Skeletal muscle tissue (tissue), 4 donors: Measurements from ENCODE around the gene SPOCK2. TPM values are rescaled to one million over a fixed set of nuclear protein-coding genes. Genes with fewer than 3 reads are reported as not detected.

ENCODE experiments used
- H3K27ac ChIP-seq: one replicate; pipeline ENCODE4 v1.7.0; 2013; ENCODE audit warnings: mild to moderate bottlenecking, low read depth, low read length, inconsistent platforms
- H3K27me3 ChIP-seq, 3 donors: one replicate each; pipeline ENCODE4 v1.7.0; 2013; ENCODE audit warnings: low read length in 3 of 3; ENCODE audit not compliant: control insufficient read depth in 3 of 3, insufficient read depth in 3 of 3
- H3K36me3 ChIP-seq, 3 donors: one replicate each; pipeline ENCODE4 v1.7.0; 2013; ENCODE audit warnings: low read length in 3 of 3; ENCODE audit not compliant: control insufficient read depth in 3 of 3, insufficient read depth in 3 of 3
- H3K4me1 ChIP-seq, 3 donors: one replicate each; pipeline ENCODE4 v1.7.0; 2013; ENCODE audit warnings: low read length in 3 of 3, mild to moderate bottlenecking in 3 of 3; ENCODE audit not compliant: control insufficient read depth in 3 of 3, insufficient read depth in 3 of 3
- H3K4me3 ChIP-seq, 3 donors: one replicate each; pipeline ENCODE4 v1.7.0; 2013; ENCODE audit warnings: low read length in 3 of 3
- H3K9ac ChIP-seq, 3 donors: one replicate each; pipeline ENCODE4 v1.7.0; 2013; ENCODE audit warnings: low read length in 3 of 3, mild to moderate bottlenecking in 3 of 3, moderate library complexity in 2 of 3, low read depth in 1 of 3
- H3K9me3 ChIP-seq, 3 donors: one replicate each; pipeline ENCODE4 v1.7.0; 2013; ENCODE audit warnings: low read length in 3 of 3; ENCODE audit not compliant: control insufficient read depth in 3 of 3
- total RNA-seq: library from RNA; depleted of rRNA; stranded (reverse); fragments of >200 nt; gene quantifications from one replicate; pipeline ENCODE4 v1.2.3, GENCODE V29; 2014
- donor health status: Osteomylitis.

The SPOCK2 gene
- total RNA-seq, 1 donor from 2014 or later, result 2.6 TPM

DNA sequence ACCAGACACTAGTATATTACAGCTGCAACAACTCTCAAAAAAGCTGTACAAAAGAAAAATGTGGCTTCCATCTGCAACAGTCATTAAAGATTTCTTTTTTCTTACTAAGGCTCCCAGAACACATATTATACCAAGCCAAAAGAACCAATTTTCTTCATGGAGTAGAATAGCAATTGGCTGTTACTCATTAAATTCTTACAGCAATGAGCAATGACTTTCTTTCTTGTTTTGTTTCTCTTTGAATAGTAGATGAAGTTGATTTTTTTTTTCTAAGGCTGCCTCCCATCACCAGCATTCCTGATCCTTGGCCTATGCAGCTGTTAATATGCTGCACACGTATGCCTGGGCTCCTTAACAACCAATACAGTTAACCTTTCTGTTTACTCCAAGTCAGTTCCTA is 36.6 kb upstream of the SPOCK2 start:
- no peaks in the 10 kb centered on the region for H3K9me3 ChIP-seq
- peaks cover 4 to 7% (median 4%) of the 10 kb centered on the region in 3 donors for H3K36me3 ChIP-seq
- no peaks in the 10 kb centered on the region for H3K4me1 ChIP-seq
- H3K9ac ChIP-seq, result no peak overlapping the region
- H3K27ac ChIP-seq, result no peak overlapping the region
- H3K4me3 ChIP-seq, result no peak overlapping the region
- H3K27me3 ChIP-seq, result no peaks in the 10 kb centered on the region

DNA sequence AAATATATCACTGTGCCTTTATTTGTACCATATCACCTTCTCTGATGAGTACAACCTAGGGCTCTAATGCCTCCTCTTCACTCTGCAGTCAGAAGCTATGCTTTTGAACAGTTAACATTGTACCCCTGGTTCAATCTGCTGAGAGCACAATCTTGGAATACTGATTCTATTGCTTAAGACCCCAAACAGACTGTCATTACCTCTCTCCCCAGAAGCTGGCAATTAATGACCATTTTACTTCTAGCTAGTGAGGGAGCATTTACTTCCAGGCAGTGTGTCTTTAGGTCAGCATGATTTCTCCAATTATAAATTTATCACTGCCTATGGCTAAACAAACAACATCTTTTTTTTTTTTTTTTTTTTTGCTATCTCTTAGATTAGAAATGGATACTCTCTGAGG is 36.0 kb upstream of the SPOCK2 start:
- no peak overlapping the region for H3K27ac ChIP-seq
- H3K9ac ChIP-seq, result no peak overlapping the region
- no peaks in the 10 kb centered on the region for H3K4me1 ChIP-seq
- peaks cover 4 to 7% (median 4%) of the 10 kb centered on the region in 3 donors for H3K36me3 ChIP-seq
- H3K4me3 ChIP-seq, result no peak overlapping the region
- no peaks in the 10 kb centered on the region for H3K27me3 ChIP-seq
- H3K9me3 ChIP-seq, result no peaks in the 10 kb centered on the region

DNA sequence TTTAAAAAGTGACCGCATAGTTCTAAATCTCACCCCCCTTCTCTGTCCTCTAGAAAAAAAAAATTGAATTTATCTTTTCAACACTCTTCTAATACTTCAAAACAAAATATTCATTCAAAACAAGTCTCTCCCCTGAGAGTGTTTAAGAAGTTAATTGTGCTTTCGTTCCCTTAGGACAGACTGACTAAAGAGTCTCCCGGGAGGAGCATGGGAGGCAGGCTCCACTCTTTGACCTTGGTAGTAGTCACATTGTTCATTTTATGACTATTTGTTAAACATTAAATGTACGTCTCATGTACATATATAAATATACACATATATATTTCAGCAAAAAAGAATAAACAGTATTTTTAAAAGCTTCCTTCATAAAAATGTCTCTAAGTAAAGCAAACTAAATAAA is 35.3 kb upstream of the SPOCK2 start:
- H3K9me3 ChIP-seq, result no peaks in the 10 kb centered on the region
- H3K27ac ChIP-seq, result no peak overlapping the region
- H3K36me3 ChIP-seq, result peaks cover 4 to 12% (median 4%) of the 10 kb centered on the region in 3 donors
- no peaks in the 10 kb centered on the region for H3K27me3 ChIP-seq
- no peak overlapping the region for H3K9ac ChIP-seq
- no peaks in the 10 kb centered on the region for H3K4me1 ChIP-seq
- no peak overlapping the region for H3K4me3 ChIP-seq

DNA sequence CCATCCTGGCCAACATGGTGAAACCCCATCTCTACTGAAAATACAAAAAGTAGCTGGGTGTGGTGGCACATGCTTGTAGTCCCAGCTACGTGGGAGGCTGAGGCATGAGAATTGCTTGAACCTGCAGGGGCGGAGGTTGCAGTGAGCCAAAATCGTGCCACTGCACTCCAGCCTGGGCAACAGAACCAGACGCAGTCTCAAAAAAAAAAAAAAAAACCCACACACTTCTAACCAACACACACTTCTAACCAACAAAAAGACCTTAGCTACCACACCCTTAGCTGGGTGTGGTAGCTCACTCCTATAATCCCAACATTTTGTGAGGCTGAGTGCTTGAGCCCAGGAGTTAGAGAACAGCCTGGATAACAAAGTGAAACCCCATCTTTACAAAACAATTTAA is 33.9 kb upstream of the SPOCK2 start:
- Histone ChIP-seq H3K9ac (no peak overlapping the region), H3K27ac (no peak overlapping the region), H3K4me3 (no peak overlapping the region), H3K27me3 (no peaks in the 10 kb centered on the region), H3K4me1 (no peaks in the 10 kb centered on the region), H3K9me3 (no peaks in the 10 kb centered on the region), H3K36me3 (peaks cover 4 to 5% (median 4%) of the 10 kb centered on the region in 3 donors)

DNA sequence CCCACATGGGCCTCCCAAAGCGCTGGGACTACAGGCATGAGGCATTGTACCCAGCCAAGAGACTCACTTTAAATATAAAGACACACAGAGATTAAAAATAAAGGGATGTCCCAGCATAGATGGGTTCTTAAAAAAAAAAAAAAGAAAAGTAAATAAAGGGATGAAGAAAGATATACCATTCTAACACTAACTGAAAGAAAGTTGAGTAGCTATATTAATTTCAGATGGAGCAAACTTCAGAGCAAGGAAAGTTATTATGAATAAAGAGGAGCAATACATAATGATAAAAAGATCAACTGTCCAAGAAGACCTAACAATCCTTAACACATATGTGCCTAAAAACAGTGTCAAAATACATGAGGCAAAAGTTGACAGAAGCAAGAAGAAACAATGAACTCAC is 33.0 kb upstream of the SPOCK2 start:
- H3K36me3 ChIP-seq, result peaks cover 0 to 5% (median 0%) of the 10 kb centered on the region in 3 donors
- no peaks in the 10 kb centered on the region for H3K27me3 ChIP-seq
- no peak overlapping the region for H3K27ac ChIP-seq
- no peak overlapping the region for H3K9ac ChIP-seq
- H3K4me3 ChIP-seq, result no peak overlapping the region
- H3K9me3 ChIP-seq, result no peaks in the 10 kb centered on the region
- no peaks in the 10 kb centered on the region for H3K4me1 ChIP-seq

DNA sequence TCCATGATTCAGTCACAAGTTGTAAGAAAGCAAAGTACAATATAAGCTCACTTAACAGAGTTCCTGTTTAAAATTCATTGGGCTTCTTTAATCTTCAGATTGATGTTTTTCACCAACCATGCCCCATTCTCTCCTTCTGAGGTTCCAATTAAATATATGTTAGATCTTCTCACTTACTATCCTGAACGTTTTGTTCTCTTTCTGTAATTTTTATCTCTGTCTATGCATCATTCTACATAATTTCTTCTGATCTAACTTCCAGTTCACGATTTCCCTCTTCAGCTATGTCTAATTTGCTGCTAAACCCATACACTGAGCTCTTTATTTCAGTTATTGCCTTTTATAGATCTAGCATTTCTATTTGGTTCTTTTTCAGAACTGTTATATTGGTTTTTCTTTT is 28.0 kb upstream of the SPOCK2 start:
- H3K9me3 ChIP-seq, result no peaks in the 10 kb centered on the region
- H3K27ac ChIP-seq, result no peak overlapping the region
- H3K9ac ChIP-seq, result no peak overlapping the region
- peaks cover 0 to 5% (median 0%) of the 10 kb centered on the region in 3 donors for H3K36me3 ChIP-seq
- no peak overlapping the region for H3K4me3 ChIP-seq
- no peaks in the 10 kb centered on the region for H3K27me3 ChIP-seq
- H3K4me1 ChIP-seq, result no peaks in the 10 kb centered on the region

DNA sequence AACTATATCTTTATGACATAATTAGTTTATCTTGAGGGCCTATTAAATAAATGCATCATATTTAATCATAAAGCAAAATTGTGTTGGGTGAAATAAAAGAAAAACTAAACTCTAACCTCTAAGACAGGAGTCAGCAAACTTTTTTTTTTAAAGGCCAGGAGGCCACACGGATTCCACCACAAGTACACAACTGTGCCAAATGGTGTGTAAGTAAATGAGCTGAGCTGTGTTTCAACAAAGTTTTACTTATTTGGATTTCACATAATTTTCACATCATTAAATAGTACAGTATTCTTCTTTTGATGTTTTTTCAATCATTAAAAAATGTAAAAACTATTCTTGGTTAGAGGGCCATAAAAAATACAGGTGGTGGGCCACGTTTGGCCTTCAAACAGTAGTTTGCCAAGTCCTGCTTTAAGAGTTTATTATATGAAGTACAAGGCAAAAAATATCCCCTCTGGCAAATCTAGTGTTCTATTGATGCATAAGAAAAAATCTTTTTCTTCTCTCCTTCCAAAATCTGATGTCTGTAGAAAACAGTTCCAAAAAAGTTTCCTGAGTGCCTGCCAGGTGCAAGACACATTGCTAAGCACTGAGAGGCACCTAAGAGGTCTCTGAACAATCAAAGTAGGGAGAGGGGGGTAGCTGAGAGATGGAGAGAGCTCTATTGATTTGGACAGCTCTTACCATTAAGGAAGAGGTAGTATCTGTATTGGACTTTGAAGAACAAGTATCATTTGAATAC is 26.5 kb upstream of the SPOCK2 start:
- no peak overlapping the region for H3K27ac ChIP-seq
- no peak overlapping the region for H3K9ac ChIP-seq
- H3K27me3 ChIP-seq, result no peaks in the 10 kb centered on the region
- H3K36me3 ChIP-seq, result peaks cover 0 to 5% (median 0%) of the 10 kb centered on the region in 3 donors
- H3K4me1 ChIP-seq, result no peaks in the 10 kb centered on the region
- no peak overlapping the region for H3K4me3 ChIP-seq
- no peaks in the 10 kb centered on the region for H3K9me3 ChIP-seq

DNA sequence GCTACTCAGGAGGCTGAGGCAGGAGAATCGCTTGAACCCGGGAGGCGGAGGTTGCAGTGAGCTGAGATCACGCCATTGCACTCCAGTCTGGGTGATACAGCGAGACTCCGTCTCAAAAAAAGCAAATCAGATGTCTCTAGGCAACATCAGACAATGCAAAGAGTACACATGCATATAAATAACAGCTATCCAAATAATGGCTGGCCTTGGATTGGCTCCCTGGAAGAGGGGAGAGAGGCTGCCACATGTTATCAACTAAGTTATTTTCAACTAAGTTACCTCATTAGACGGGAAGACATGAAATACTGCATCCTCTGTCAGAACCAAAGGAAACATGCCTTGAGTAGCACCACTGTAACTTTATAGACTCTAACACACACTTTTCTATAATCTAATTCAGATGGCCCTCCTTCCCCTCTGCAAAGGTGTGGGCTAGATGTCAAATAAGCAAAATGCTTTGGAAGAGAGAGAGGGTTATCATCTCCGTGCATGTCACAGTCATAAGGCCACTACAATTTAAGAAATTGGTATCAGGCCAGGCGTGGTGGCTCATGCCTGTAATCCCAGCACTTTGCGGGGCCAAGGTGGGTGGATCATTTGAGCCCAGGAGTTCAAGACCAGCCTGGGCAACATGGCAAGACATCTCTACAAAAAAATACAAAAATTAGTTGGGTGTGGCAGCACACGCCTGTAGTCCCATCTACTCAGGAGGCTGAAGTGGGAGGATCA is 22.5 kb upstream of the SPOCK2 start:
- H3K4me1 ChIP-seq, result peaks cover 0 to 1% (median under 1%) of the 10 kb centered on the region in 3 donors
- no peak overlapping the region for H3K4me3 ChIP-seq
- no peak overlapping the region for H3K9ac ChIP-seq
- H3K36me3 ChIP-seq, result no peaks in the 10 kb centered on the region
- H3K27me3 ChIP-seq, result no peaks in the 10 kb centered on the region
- H3K9me3 ChIP-seq, result no peaks in the 10 kb centered on the region
- H3K27ac ChIP-seq, result no peak overlapping the region

DNA sequence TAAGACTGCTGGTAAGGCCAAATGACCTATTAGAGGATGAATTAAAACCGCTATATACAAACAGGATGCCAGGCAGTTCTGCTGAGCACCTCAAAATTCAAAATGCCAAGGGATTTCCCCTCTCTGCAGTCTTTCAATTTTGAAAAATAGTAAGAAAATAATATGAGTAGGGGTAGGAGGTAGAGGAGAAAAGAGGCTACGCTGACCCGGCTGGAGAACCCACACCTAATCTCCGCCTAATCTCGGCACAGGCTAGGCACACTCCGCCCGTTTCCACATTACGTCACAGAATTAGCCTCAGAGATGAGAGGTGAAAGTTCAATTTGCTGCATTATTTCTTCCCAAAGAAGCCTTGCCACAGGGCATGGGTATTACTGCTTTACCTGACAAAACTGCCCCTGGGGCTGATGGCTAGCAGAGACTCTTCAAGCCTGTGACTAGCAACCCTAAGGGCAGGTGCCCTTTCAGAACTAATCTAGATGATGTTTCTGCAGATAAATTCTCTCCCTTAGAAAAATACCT is 21.3 kb upstream of the SPOCK2 start:
- Histone ChIP-seq H3K27ac (no peak overlapping the region), H3K27me3 (no peaks in the 10 kb centered on the region), H3K4me3 (no peak overlapping the region), H3K9me3 (no peaks in the 10 kb centered on the region), H3K9ac (no peak overlapping the region), H3K4me1 (peaks cover 9 to 13% (median 12%) of the 10 kb centered on the region in 3 donors), H3K36me3 (peaks cover 0 to 2% (median 0%) of the 10 kb centered on the region in 3 donors)
